AG09319 (cell line): Measurements from ENCODE around the gene BCAS3.

Experiments
- DNase-seq: peaks from one replicate; pipeline ENCODE4 v3.0.0-alpha.2; 2010; ENCODE audit warnings: low read depth; ENCODE audit errors: extremely low read depth
- CTCF ChIP-seq: IDR thresholded peaks from 2 replicates; pipeline ENCODE4 v1.5.1; 2011; ENCODE audit warnings: low read depth, mild to moderate bottlenecking, inconsistent platforms, low read length, moderate library complexity

BCAS3 gene

DNA sequence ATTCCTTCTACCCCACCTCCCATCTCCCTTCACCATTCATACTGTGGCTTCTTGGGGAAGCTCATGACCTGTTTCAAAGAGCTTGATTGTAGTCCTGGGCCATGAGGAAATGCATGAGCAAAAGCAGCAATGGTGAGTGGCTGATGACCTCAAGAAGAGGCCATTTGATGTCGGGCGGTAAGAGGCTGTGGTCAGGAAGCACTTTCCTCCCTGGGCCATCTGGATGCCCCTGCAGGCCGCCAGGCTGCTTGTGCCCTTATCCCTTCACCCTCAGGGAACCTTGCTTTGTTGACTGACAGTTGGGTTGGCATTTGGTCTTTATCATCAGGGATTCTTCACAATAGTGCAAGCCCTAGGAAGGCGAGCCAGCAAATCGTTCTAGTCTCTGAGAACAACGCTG lies 643.7 kb downstream of the BCAS3 start:
- no peak for DNase-seq
- no peak for TF ChIP-seq CTCF

DNA sequence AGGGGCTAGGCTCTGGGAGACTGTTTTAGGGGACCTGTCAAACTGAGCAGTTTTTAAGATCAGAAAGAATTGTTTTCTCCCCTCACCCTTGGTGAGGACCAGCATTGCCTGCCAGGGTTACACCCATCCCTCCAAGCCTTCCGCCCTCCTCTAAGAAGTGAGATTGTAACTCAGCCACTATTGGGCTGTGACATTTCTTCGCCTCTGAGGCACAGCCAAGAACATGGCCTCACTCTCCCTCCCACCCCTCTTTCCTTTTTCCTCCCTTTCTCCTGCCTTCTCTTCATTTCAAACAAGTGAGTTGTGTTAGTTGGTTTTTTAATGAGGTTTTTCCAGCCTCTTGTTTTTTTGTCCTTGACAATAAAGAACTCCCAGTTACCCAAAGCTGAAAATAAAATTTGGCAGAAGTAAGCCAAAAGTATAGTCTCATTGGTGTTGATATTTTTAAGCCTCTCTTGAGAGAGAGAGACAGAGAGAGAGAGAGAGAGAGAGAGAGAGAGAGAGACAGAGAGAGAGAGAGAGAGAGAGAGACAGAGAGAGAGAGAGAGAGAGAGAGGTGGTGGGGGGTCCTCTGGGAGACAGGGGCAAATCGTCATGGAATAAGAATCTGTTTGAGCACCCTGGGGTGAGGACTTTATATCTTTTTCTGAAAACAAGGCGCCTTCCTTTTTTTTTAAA lies 644.8 kb downstream of the BCAS3 start:
- no peak for TF ChIP-seq CTCF
- no peak for DNase-seq

DNA sequence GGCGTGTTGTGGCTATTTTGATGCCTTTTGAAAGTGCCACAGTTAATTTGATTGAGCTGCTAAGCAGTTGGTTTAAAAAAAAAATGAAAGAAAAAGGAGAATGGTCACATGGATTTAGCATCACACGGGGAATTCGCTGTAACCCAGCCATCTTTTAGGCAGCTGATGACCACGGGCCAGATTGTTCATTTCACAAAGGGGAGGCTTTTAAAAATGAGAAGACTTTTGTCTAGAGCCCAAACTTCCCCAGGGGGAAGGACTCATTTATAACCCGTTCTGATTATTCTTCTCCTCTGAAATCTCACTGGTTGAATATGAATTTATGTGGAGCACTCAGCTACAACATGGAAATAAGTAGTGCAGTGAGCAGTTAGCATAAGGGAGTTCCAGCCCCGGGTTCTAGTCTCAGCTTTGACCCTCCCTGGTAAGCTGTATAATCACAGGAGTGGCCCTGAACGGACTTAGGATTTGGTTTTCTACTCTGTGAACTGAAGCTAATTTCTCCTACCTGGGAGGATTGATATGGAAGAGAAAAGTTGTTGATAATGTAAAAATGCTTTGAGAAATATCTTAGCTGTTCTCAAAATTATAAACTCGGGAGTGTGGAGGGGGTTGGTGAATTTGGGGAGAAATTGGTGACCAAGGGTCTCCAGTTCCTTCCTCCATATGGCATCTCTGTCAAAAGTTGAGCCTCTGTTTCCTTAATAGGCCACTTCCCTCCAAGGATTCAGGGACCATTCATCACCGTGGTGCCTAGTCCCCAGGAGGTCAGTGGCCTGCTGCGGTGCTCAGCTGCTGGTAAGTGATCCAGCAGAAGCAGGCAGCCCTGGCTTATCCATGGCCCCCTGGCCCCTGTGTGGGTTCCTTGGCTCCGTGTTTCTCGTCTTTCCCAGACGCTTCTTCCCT lies 645.6 kb downstream of the BCAS3 start:
- TF ChIP-seq CTCF, result no peak
- DNase-seq, result no peak

DNA sequence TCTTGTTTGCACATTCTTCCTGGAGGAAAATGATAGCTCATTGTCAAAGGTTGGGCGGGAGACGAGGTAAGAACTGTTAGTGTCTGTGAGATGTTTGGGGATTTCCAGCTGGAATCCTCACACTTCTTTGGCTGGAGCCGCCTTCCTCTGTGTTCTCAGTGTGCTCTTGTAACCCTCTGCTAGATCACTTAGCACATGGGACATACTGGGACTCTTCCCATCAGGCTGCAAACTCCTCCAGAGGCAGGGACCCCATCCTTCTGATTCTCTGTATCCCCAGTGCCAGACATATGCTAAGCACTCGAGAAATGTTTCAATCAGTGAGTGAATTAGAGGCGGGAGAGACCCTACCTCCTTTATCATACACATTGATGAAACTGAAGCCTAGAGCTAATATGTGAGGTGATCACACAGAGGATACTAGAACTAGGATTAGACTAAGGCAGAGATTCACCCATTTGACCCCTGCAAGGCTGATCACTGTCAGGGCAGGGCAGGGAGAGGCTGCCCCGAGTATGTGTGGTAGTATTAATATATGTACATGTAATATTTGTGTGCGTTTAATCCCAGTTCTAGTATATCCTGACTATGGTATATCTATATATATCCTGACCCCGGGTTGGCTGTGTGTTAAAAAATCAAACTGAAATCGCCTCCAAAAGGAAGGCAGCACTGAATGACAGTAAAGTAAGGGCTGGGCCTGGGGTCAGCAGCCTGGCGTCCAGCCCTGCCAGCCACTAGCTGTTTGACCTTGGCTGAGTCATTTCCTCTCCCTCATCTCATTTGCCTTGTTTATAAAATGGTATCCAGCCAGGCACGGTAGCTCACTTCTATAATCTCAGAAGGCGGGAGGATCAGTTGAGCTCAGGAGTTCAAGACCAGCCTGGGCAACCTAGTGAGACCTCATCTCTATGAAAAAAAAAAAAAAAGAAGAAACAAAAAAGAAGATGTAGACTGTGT lies 646.5 kb downstream of the BCAS3 start:
- no peak for DNase-seq
- no peak for TF ChIP-seq CTCF

GRCh38 chr17:61324950-61325349 lies 647.3 kb downstream of the BCAS3 start:
- no peak for TF ChIP-seq CTCF
- DNase-seq, result no peak

DNA sequence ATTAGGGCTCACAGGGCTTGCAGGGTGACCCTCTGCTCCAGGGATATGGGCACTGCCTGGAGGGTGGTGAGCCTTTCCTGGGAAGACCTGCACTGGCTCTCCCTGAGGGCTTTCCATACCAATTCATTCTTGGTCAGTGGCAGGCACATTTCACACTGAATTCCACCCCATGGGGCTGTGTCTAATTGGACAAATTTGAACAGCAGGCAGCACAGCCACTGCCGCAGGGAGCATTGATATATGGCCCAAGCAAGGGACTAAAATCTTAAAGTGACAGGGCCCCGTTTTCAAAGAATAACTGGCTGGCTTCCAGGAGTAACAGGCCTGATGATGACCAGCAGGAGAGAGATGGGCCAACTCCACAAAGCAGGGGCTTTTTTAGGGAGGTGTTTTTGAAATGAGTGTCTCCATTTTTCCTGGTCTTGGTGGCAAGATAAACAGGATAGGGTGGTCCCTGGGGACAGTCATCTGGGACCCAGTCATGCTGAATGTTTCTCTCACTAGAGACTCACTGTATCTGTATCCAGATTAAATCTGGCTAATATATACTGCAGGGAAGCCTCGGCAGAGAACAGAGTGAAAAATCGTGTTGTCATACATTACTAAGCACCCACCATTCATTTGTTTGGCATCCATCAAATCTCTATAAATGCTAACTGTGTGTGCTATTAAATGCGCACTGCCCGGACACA lies 647.9 kb downstream of the BCAS3 start:
- no peak for DNase-seq
- no peak for TF ChIP-seq CTCF
